HG02885 (cell line): ENCODE data around the gene ZSCAN20.

ENCODE experiments used
- ATAC-seq: cut with Tn5 transposase; IDR thresholded peaks from one replicate; pipeline ENCODE4 v1.9.1; 2021; ENCODE audit warnings: mild to moderate bottlenecking; ENCODE audit not compliant: unreplicated experiment, poor library complexity

ZSCAN20 gene

GRCh38 chr1:33443080-33443704, 29.3 kb upstream of the ZSCAN20 start:
- ATAC-seq = no peak

DNA sequence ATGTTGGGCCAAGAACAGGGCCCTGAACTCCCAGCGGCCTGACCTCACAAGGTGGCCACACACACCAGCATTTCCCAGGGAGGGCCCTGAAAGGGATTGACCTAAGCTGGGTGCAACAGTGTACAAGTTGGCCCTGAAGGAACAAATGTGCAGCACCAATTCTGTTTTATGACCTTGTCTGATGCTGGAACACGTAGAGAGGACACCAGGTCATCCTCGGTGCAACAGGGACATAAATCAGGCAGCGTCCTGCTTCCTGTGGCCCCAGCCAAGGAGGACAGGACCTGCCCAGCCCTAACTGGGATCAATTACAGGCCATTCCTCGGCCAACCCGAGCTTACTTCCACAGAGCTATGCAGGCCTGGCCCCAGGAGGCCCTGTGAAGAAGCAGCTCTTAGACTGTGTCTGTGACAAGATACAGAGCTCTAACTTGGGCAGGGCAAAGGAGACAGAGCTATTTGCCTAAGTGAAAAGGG, 28.7 kb upstream of the ZSCAN20 start:
- ATAC-seq = no peak

GRCh38 chr1:33445108-33445507, 27.3 kb upstream of the ZSCAN20 start:
- no peak for ATAC-seq

DNA sequence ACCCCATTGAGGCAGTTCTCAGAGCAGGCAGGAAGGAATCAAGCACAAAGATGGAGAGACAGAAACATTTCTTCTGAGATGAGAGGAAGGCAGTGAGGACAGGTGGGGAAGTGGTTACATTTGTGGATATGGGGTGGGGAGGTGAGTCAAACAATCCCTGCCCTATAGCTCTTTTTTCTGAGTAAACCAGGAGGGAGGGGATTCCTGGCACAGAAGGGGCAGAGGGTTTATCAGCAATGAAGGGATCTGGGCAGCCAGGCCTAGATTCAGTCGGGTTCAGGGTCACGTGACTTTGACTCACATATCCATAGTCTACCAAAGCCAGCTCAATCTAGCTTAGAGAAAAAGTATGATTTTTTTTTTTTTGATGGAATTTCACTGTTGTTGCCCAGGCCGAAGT, 25.9 kb upstream of the ZSCAN20 start:
- ATAC-seq = no peak

DNA sequence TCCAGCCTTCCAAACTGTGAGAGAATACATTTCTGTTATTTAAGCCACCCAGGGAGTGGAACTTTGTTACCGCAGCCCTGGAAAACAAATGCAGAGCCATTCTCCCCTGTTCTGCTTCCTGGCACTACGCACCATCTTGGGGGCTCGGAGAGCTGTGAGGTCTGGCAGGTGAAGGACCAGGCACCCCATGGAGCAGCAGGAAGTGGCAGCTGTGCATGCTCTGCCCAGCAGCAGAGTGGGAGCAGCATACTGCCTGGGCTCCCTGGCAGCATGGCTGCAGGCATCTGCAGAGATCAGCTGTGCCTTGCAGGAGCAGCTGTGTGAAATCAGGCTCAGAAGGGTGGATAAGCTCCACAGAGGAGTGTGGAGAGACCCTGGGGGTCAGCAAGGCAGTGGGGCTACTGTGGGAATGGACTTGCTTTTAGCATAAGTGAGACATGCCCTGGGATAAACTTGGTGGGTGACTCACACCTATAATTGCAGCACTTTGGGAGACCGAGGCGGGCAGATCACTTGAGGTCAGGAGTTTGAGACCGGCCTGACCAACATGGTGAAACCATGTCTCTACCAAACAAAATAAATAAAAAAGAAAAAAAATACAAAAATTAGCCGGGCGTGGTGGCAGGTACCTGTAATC, 17.7 kb upstream of the ZSCAN20 start:
- ATAC-seq = no peak

- no peak for ATAC-seq
Observed at GRCh38 chr1:33455539-33456501, 16.6 kb upstream of the ZSCAN20 start.

GRCh38 chr1:33456502-33456886, 16.0 kb upstream of the ZSCAN20 start:
- ATAC-seq = no peak

GRCh38 chr1:33459691-33460090, 12.8 kb upstream of the ZSCAN20 start:
- ATAC-seq = no peak

DNA sequence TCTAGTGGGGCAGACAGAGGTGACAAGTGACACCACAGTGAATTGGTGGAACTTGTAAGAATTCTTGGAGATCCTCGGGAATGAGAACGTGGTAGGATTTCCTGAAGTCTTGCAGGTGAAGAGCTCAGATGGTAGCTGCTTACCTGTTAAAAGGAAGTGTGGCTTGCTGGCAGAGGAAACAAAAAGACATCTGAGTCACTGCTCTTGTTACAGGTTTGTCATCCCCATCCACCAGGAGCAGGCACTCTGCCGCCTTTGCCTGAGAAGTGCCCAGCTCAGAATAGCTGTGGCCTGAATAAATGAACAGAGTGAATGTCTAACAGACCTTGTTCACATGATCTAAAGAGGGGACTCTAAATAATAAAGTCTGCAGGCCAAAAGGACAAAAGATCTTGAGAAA, 12.3 kb upstream of the ZSCAN20 start:
- ATAC-seq = no peak

GRCh38 chr1:33460947-33461629, 11.4 kb upstream of the ZSCAN20 start:
- peak; percentile 78 for ATAC-seq

GRCh38 chr1:33462405-33463164, 9.9 kb upstream of the ZSCAN20 start:
- ATAC-seq = no peak

DNA sequence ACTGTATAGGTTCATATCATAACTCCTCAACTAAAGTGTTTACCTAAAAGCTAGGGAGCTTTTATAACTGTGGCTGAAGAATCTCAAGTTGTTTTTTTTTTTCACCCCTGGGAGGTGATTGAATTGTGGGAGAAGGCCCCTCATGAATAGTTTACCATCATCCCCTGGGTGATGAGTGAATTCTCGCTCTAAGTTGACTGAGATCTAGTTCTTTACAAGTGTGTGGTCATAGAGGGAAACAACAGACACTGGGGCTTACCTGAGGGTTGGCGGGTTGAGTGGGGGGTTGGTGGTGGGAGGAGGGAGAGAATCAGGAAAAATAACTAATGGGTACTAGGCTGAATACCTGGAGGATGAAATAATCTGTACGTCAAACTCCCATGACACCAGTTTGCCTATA, 7.9 kb upstream of the ZSCAN20 start:
- ATAC-seq = no peak

- ATAC-seq = no peak
Observed at GRCh38 chr1:33465316-33465715, 7.1 kb upstream of the ZSCAN20 start.

DNA sequence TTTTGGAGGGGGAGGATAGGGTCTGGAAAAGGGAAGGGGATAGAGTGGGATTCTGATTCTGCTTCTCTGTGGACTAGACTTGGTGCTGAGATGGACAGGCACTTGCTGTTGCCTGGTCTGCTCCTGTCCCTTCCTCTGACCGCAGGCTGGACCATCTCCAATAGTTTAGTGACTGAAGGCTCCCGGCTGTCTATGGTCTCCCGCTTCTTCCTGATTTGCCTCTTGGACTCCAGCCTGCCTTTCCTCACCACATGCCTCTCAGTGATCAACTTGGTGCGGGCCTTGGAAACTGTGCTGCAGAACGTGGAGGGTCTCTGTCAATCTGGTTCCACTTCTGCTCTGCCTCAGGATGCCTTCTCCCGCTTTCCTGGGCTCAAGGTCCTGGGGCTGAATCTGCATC, 6.3 kb upstream of the ZSCAN20 start:
- ATAC-seq = no peak

- ATAC-seq = no peak
Observed at GRCh38 chr1:33468011-33468410, 4.4 kb upstream of the ZSCAN20 start.

DNA sequence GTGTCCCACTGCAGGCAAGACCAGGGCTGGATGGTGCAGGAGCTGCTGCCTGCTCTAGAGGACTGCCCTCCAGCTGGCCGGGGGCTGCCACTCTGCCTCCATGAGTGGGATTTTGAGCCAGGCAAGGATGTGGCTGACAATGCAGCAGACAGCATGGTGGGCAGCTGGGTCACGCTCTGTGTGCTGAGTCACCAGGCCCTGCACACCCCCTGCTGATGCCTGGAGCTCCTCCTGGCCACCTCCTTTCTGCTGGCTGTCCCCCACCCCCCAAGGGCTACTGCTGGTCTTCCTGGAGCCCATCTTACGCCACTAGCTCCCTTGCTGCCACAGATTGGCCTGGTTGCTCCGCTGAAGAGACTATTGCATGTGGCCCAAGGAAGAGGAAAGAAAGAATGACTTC, 3.9 kb upstream of the ZSCAN20 start:
- no peak for ATAC-seq

- ATAC-seq = no peak
Observed at GRCh38 chr1:33468967-33469366, 3.5 kb upstream of the ZSCAN20 start.

- ATAC-seq = no peak
Observed at GRCh38 chr1:33469691-33470090, 2.8 kb upstream of the ZSCAN20 start.

- no peak for ATAC-seq
Observed at GRCh38 chr1:33470495-33471012, 1.9 kb upstream of the ZSCAN20 start.

DNA sequence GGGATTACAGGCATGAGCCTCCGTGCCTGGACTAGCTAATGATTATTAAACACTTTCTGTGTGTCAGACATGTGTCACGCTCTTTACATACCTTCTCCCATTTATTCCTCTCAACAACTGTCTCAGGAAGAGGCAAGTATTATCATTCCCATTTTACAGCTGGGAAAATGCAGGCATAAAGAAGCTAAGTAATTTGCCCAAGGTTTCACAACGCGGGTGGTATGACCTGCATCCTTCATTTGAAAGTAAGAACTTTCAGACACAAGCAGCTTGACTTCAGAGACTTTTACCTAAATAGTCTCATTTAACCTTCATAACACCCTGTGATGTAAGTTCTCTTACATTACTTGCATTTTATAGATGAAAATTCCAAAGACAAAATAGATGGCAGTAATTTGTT, 1.0 kb upstream of the ZSCAN20 start:
- ATAC-seq = no peak
